Adrenal gland (tissue), 12 donors: Measurements from ENCODE around the gene CDH20. TPM values are rescaled to one million over a fixed set of nuclear protein-coding genes. Genes with fewer than 3 reads are reported as not detected.
A peak's percentile ranks its signal among the peaks of the same experiment; 100 is the strongest.

Experiments
- DNase-seq, 7 donors: peaks; one replicate each; pipeline ENCODE4 v3.0.0-alpha.2; 2019 to 2020
- H3K27ac ChIP-seq, 5 donors: fragments of 200-600 bp; sonication (generic) in 4 of 5; 1 replicate in 3 of 5; 2 replicates in 2 of 5; pipeline versions ENCODE4 v1.5.1 to v1.8.0; 2016 to 2020; ENCODE audit warnings: mild to moderate bottlenecking in 1 of 5
- H3K27me3 ChIP-seq: fragments of 200-600 bp; 2 replicates; pipeline ENCODE4 v1.8.0; 2021
- H3K36me3 ChIP-seq, 2 donors: fragments of 200-600 bp; replicated peaks in 1 of 2; 1 replicate in 1 of 2; 2 replicates in 1 of 2; pipeline versions ENCODE4 v1.5.1 to v1.8.0; 2018 to 2022
- H3K4me1 ChIP-seq, 2 donors: fragments of 200-600 bp; replicated peaks in 1 of 2; 1 replicate in 1 of 2; 2 replicates in 1 of 2; pipeline versions ENCODE4 v1.5.1 to v1.8.0; 2018 to 2021
- H3K4me3 ChIP-seq, 4 donors: fragments of 200-600 bp; sonication (generic) in 3 of 4; one replicate each; pipeline ENCODE4 v1.5.1; 2016 to 2018
- H3K9me3 ChIP-seq, 3 donors: fragments of 200-600 bp; sonication (generic) in 1 of 3; replicated peaks in 1 of 3; 1 replicate in 2 of 3; 2 replicates in 1 of 3; pipeline versions ENCODE4 v1.5.1 to v1.8.0; 2016 to 2021
- POLR2A ChIP-seq, 2 donors: fragments of 450-650 bp; IDR thresholded peaks; one replicate each; pipeline ENCODE4 v1.6.1; 2017; ENCODE audit warnings: antibody characterized with exemption in 2 of 2, mild to moderate bottlenecking in 2 of 2, moderate library complexity in 1 of 2
- WGBS, 4 donors: extraction: QIAGEN DNeasy Blood & Tissue Kit in 2 of 4; methylation state at CpG; one replicate each; pipeline versions ENCODE4 v1.1.5 to v1.1.7; 2013 to 2017; 5-methylcytosine and 5-hydroxymethylcytosine counted together
- intact Hi-C, 2 donors: fragments of 100-400 bp; cut with DNase I; formaldehyde crosslinking; loops; one replicate each; pipeline versions ENCODE4 v1.14.1 to v1.15.0; 2022 to 2023
- polyA plus RNA-seq, 3 donors: library from polyadenylated mRNA; stranded (reverse); fragments of 200-250 nt in 2 of 3; fragments of 350-450 nt in 1 of 3; fragmentation: Illumina TruSeq in 1 of 3; extraction: RNeasy Lipid Tissue Mini Kit (QIAGEN cat#74804) in 1 of 3; gene quantifications; one replicate each; pipeline ENCODE4 v1.2.3, GENCODE V29; 2013 to 2014
- total RNA-seq, 9 donors: library from RNA; depleted of rRNA in 4 of 9; stranded (reverse); fragments of >200 nt in 4 of 9; fragments of 120-200 nt in 1 of 9; fragmentation: NEBNext Ultra II Directional in 1 of 9; extraction: Animal tissue kit (Norgen Biotek cat#: 25700) in 1 of 9; gene quantifications; one replicate each; pipeline versions ENCODE4 v1.1.0 to v1.2.4, GENCODE V29; 2013 to 2023
- TF ChIP-seq, protein P1 (sequence below), 6 experiments: fragments of 450-650 bp in 4 of 6; fragments of 200-600 bp in 2 of 6; sonication (generic) in 1 of 6; IDR thresholded peaks; 1 replicate in 5 of 6; 2 replicates in 1 of 6; pipeline versions ENCODE4 v1.5.1 to v1.8.0; 2016 to 2021; ENCODE audit warnings: antibody characterized with exemption in 6 of 6, mild to moderate bottlenecking in 2 of 6, moderate library complexity in 1 of 6
- donor health status: healthy with polysubstance abuse.
- donor health status: Bipolar disorder and iron deficiency.
- donor health status: DM: yes; HTN: yes; CAD: no.
- donor health status: DM: no; HTN: no; CAD: no.
- donor health status: DM: no; HTN: no; CAD: no.
- donor health status: DM: yes; HTN: yes; CAD: no.

Gene CDH20
- total and polyA plus RNA-seq, 12 donors, result 0.07 to 11.6 (median 0.29) TPM; not detected in 2

DNA sequence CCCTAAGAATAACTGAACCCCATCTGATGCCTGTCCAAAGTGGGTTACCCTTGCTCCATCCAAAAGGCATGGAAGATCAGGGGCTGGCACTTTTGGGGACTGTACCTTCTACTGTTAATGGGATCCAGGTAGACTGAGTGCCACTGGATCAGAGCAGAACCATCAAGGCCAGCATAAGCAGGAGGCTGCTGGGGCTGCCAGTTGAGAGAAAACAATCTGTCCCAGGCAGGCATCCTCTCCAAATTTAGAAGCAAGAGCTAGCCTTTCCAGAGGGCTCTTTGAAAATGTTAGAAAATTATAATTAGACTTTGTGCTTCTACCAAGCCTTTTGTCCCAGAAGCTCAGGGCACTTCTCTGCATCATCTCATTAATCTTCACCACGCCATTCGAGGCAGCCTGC, 245.6 kb downstream of the CDH20 start:
- no peak overlapping the region for H3K4me3 ChIP-seq
- DNase-seq, result no peak
- H3K4me1 ChIP-seq, result peaks cover 0 to 6% of the 10 kb centered on the region in 2 donors
- TF ChIP-seq, protein P1, sequence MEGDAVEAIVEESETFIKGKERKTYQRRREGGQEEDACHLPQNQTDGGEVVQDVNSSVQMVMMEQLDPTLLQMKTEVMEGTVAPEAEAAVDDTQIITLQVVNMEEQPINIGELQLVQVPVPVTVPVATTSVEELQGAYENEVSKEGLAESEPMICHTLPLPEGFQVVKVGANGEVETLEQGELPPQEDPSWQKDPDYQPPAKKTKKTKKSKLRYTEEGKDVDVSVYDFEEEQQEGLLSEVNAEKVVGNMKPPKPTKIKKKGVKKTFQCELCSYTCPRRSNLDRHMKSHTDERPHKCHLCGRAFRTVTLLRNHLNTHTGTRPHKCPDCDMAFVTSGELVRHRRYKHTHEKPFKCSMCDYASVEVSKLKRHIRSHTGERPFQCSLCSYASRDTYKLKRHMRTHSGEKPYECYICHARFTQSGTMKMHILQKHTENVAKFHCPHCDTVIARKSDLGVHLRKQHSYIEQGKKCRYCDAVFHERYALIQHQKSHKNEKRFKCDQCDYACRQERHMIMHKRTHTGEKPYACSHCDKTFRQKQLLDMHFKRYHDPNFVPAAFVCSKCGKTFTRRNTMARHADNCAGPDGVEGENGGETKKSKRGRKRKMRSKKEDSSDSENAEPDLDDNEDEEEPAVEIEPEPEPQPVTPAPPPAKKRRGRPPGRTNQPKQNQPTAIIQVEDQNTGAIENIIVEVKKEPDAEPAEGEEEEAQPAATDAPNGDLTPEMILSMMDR (IDR thresholded peaks at IDR 0.05), result no peak
- no peak for TF ChIP-seq POLR2A (IDR thresholded peaks at IDR 0.05)
- 74 to 88% (median 80%) methylated on average over 2 of the region's 2 CpGs for WGBS, 4 donors
- no peaks in the 10 kb centered on the region for H3K27me3 ChIP-seq
- no peaks in the 10 kb centered on the region for H3K9me3 ChIP-seq
- no peaks in the 10 kb centered on the region for H3K36me3 ChIP-seq
- no peak overlapping the region for H3K27ac ChIP-seq
- intact Hi-C loops, result loop anchor here in 1 of 2 donors (10.0 kb wide), 1 partner anchor 56 kb away; no protein-coding TSS in a partner anchor

DNA sequence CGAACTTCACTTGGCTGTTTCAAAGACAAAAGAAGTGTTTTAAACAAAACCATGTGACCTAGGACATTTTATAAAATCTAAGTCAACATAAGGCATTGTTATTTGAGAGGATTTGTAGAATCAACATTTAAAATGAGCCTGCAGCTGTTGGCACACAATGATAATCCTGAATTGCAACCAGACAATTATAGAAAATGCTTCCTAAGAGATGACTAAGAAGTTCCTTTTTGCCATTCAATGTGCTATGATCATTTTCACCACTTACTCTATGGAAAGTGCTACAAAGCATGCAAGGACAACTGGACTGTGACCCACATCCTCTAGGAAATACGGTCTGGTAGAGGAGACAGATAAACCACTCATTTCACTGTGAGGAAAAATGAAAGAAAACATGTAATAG, 246.4 kb downstream of the CDH20 start:
- intact Hi-C loops, result loop anchor here in 1 of 2 donors (10.0 kb wide), 1 partner anchor 55 kb away; no protein-coding TSS in a partner anchor
- no peak for DNase-seq
- no peak overlapping the region for H3K4me3 ChIP-seq
- TF ChIP-seq, protein P1 (IDR thresholded peaks at IDR 0.05), result no peak
- TF ChIP-seq POLR2A (IDR thresholded peaks at IDR 0.05), result no peak
- 33 to 52% (median 40%) methylated on average over 2 of the region's 2 CpGs for WGBS, 4 donors
- H3K4me1 ChIP-seq, result peaks cover 0 to 6% of the 10 kb centered on the region in 2 donors
- H3K36me3 ChIP-seq, result no peaks in the 10 kb centered on the region
- no peak overlapping the region for H3K27ac ChIP-seq
- no peaks in the 10 kb centered on the region for H3K27me3 ChIP-seq
- H3K9me3 ChIP-seq, result no peaks in the 10 kb centered on the region

DNA sequence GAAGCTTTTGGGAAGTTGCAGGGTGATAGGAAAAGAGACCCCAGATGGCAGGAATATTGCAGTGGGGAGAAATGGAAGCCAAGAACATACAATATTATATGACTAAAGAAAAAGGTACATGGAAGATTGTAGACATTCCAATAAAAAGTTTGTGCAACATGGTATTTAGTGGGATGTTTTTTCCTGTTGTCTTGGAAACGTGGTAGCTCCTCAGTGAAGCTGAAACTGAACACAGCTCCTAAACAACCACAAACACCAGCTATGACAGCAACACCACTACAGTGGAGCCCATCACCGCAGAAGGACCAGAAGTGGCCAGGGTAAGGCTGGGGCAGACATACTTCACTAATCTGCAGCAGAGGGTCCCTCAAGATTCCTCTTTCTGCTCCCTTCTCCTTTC, 246.8 kb downstream of the CDH20 start:
- Histone ChIP-seq H3K4me1 (peaks cover 5 to 8% of the 10 kb centered on the region in 2 donors), H3K27me3 (no peaks in the 10 kb centered on the region), H3K27ac (no peak overlapping the region), H3K9me3 (peaks cover 0 to 2% (median 0%) of the 10 kb centered on the region in 3 donors), H3K4me3 (no peak overlapping the region), H3K36me3 (no peaks in the 10 kb centered on the region)
- TF ChIP-seq, protein P1 (IDR thresholded peaks at IDR 0.05), result no peak
- no peak for TF ChIP-seq POLR2A (IDR thresholded peaks at IDR 0.05)
- WGBS, 4 donors, result 74 to 86% (median 82%) methylated on average over 2 of the region's 2 CpGs
- intact Hi-C loops, result no loop called here
- DNase-seq, result no peak

GRCh38 chr18:61581578-61582201, 248.5 kb downstream of the CDH20 start:
- peak; percentile 54 to 86 (median 75) for DNase-seq
- Histone ChIP-seq H3K4me1 (peaks cover 10 to 12% of the 10 kb centered on the region in 2 donors), H3K9me3 (peaks cover 0 to 3% (median 0%) of the 10 kb centered on the region in 3 donors), H3K36me3 (no peaks in the 10 kb centered on the region), H3K4me3 (peak overlapping the region in 1 of 4 donors; percentile 32), H3K27me3 (no peaks in the 10 kb centered on the region), H3K27ac (peak overlapping the region in 1 of 5 donors; percentile 2)
- TF ChIP-seq POLR2A (IDR thresholded peaks at IDR 0.05), result no peak
- TF ChIP-seq, protein P1 (IDR thresholded peaks at IDR 0.05), result peak; percentile 84 to 99 (median 92)
- 8 to 23% (median 9%) methylated on average over 8 to 22 of the region's 22 CpGs for WGBS, 4 donors
- intact Hi-C loops, result no loop called here
